Activated naive CD8-positive, alpha-beta T cell treated with anti-CD3 and anti-CD28 coated beads, Interleukin-2, amount 10 ng/mL, durations not matched to agents 7 days and 5 days (primary cell): Measurements from ENCODE around the gene MYL11. TPM values are rescaled to one million over a fixed set of nuclear protein-coding genes. Genes with fewer than 3 reads are reported as not detected.

ENCODE experiments used
- ATAC-seq: fragments of 150-1000 bp; cut with Tn5 transposase; one replicate; pipeline ENCODE4 v1.10.0; 2021; ENCODE audit warnings: low read depth, moderate library complexity
- POLR2A ChIA-PET: fragments of 350-600 bp; sonication (Branson Sonifier 250); formaldehyde crosslinking; loops from one replicate; lab custom pipeline; 2021; ENCODE audit warnings: antibody characterized with exemption; lab: Charles Lee
- DNase-seq: peaks from one replicate; pipeline ENCODE4 v3.0.0; 2021
- H3K27ac Mint-ChIP-seq: one replicate; pipeline ENCODE4 v1.8.0; 2022; ENCODE audit warnings: mild to moderate bottlenecking, mixed read lengths
- H3K27me3 Mint-ChIP-seq: one replicate; pipeline ENCODE4 v1.8.0; 2022; ENCODE audit warnings: mild to moderate bottlenecking, moderate library complexity, mixed read lengths
- H3K36me3 Mint-ChIP-seq: one replicate; pipeline ENCODE4 v1.8.0; 2021; ENCODE audit warnings: mild to moderate bottlenecking, mixed read lengths
- H3K4me1 Mint-ChIP-seq: one replicate; pipeline ENCODE4 v1.8.0; 2021; ENCODE audit warnings: mixed read lengths
- H3K4me3 Mint-ChIP-seq: one replicate; pipeline ENCODE4 v1.8.0; 2022; ENCODE audit warnings: mild to moderate bottlenecking, moderate library complexity, mixed read lengths
- H3K9me3 Mint-ChIP-seq: one replicate; pipeline ENCODE4 v1.8.0; 2021; ENCODE audit warnings: mixed read lengths
- total RNA-seq, 2 experiments: library from RNA; stranded (reverse); gene quantifications; one replicate each; pipeline ENCODE4 v1.2.3, GENCODE V29; 2021

The MYL11 gene
- total RNA-seq, 2 experiments from 2014 or later = 1.7 TPM; not detected in 1

DNA sequence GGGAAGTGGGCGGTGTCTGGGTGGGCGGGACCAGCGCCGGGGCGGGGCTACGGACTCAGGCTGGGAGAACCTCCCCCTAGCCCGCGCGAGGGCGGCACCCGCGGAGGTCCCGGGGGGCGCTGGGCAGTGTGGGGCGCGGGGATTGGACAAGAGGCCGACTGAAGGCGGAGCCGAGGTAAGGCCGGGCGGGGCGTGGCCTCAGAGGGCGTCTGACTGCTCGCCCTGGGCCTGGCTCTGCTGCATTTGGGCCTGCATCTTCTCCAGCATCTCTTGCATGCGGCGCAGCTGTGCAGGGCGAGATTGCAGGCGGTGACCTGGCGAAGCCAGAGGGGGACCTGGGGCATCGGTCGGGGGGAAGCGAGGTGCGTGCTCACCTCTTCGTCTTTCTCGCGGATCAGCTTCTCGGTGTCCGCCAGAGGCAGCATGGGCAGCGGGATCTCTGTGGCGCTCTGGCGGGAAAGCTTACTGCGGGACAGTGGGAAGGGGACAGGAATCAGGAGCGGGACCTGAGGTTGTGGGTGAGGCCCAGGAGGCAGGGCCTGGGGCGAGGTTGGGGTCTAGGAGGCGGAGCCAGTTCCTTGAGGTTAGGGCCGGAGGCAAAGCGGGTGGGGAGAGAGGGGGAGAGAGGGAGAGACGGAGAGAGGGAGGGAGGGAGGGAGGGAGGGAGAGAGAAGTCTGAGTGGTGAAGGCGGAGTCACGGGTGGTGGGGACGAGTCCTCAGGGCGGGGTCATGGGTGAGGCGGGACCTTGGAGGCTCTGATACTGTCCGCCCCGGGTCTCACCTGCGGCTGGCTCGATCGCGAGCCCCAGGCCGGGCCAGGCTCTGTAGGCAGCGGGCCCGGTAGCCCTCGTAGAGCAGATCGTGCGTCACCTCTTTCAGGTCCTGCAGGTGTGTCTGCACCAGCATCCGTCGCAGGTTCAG is 3.9 kb downstream of the MYL11 start:
- Mint-ChIP-seq H3K27ac (peak overlapping the region; percentile 98), H3K36me3 (peaks cover 22% of the 10 kb centered on the region), H3K27me3 (no peaks in the 10 kb centered on the region), H3K9me3 (no peaks in the 10 kb centered on the region), H3K4me3 (peak overlapping the region; percentile 93), H3K4me1 (peaks cover 33% of the 10 kb centered on the region)
- ATAC-seq (peak; percentile 80), DNase-seq (peak; percentile 99)
- POLR2A ChIA-PET = interaction anchor here (0.6 to 8.3 kb wide), 9 partner anchors 9 to 302 kb away, joined by 3 to 74 read pairs (median 5); partner anchors contain the start of genes PPP4C, ZNF48 and ZNF771

DNA sequence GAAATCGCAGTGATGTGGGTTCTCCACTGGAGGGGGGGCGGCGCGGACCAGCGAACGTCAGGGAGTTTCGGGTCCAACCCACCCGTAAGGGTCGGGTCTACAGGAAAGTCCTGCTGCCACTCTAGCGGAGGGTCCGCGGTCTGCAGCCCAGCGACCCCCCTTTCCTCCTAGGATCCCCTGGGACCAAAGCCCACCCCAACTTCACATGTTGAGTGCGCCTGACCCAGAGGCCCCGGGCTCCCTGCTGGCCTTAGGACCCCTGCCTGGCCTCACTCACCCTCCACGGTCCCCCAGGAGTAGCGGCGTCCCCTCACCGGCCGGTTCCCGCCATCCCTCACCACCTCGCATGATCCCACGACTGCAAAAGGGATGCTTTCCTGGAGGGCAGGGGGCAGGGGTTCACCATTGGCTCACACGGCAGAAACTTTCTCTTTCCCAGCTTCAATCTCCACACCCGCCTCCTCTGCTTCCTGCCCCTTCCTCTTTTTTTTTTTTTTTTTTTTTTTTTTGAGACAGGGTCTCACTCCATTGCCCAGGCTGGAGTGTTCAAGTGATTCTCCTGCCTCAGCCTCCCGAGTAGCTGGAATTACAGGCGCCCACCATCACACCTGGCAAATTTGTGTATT is 4.7 kb downstream of the MYL11 start:
- no peak for ATAC-seq
- H3K27ac Mint-ChIP-seq = peak overlapping the region; percentile 98
- DNase-seq = no peak
- no peaks in the 10 kb centered on the region for H3K9me3 Mint-ChIP-seq
- H3K27me3 Mint-ChIP-seq = no peaks in the 10 kb centered on the region
- POLR2A ChIA-PET = interaction anchor here (0.7 to 8.3 kb wide), 3 partner anchors 11 to 384 kb away, joined by 3 to 74 read pairs (median 6); partner anchors contain the start of genes HIRIP3 and ZNF48
- H3K4me1 Mint-ChIP-seq = peaks cover 37% of the 10 kb centered on the region
- peak overlapping the region; percentile 93 for H3K4me3 Mint-ChIP-seq
- H3K36me3 Mint-ChIP-seq = peaks cover 25% of the 10 kb centered on the region

DNA sequence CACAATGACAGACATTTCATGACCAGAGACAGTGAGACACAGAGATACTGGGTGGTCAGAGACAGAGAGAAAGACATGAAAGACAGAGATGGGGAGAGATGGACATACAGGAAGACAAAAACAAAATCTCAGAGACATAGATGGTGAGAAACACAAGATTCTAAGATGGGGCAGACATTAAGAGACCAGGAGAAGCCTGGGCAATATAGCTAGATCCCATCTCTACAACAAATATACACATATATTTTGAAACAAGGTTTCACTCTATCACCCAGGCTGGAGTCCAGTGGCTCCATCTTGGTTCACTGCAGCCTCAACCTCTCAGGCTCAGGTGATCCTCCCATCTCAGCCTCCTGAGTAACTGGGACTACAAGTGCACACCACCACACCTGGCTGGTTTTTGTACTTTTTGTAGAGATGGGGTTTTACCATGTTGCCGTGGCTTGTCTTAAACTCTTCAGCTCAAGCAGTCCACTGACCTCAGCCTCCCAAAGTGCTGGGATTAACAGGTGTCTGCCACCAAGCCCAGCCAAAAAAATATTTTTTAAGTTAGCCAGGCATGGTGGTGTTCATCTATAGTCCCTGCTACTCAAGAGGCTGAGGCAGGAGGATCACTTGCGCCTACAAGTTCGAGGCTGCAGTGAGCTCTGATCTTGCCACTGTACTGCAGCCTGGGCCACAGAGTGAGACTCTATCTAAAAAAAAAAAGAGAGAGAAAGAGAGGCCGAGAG is 5.6 kb downstream of the MYL11 start:
- POLR2A ChIA-PET = interaction anchor here (0.7 to 8.3 kb wide), 7 partner anchors 10 to 385 kb away, joined by 3 to 74 read pairs (median 3); partner anchors contain the start of genes HIRIP3, TBC1D10B, ZNF48 and ZNF771
- H3K4me3 Mint-ChIP-seq = peak overlapping the region; percentile 93
- peaks cover 37% of the 10 kb centered on the region for H3K4me1 Mint-ChIP-seq
- ATAC-seq = no peak
- no peak for DNase-seq
- H3K27me3 Mint-ChIP-seq = no peaks in the 10 kb centered on the region
- peak overlapping the region; percentile 98 for H3K27ac Mint-ChIP-seq
- no peaks in the 10 kb centered on the region for H3K9me3 Mint-ChIP-seq
- peaks cover 25% of the 10 kb centered on the region for H3K36me3 Mint-ChIP-seq

DNA sequence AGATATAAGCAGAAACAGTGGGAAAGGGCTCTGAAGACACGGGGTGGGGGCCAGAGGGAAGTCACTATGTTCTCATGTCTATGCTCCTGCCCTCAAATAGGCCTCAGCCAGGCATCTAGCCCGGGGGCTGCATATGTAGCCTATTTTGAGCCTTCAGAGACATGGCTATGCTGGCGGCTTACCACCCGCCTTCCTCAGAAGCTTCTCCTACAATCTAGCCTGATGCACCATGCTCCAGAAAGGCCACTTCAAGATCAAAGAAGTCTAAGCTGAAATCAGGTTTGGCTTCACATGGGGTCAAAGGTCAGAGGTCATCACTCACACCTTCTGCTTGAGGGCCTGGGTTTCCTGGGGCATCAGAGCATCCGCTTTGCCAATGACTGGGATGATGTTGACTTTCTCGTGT is 6.2 kb downstream of the MYL11 start:
- H3K27me3 Mint-ChIP-seq = no peaks in the 10 kb centered on the region
- peaks cover 37% of the 10 kb centered on the region for H3K4me1 Mint-ChIP-seq
- POLR2A ChIA-PET = interaction anchor here (0.8 to 8.3 kb wide), 6 partner anchors 10 to 92 kb away, joined by 3 to 74 read pairs (median 6); partner anchors contain the start of genes ITGAL, TBC1D10B, ZNF48 and ZNF771
- H3K27ac Mint-ChIP-seq = peak overlapping the region; percentile 98
- no peak for ATAC-seq
- peaks cover 25% of the 10 kb centered on the region for H3K36me3 Mint-ChIP-seq
- peaks cover 2% of the 10 kb centered on the region for H3K9me3 Mint-ChIP-seq
- peak overlapping the region; percentile 93 for H3K4me3 Mint-ChIP-seq
- DNase-seq = peak; percentile 37

DNA sequence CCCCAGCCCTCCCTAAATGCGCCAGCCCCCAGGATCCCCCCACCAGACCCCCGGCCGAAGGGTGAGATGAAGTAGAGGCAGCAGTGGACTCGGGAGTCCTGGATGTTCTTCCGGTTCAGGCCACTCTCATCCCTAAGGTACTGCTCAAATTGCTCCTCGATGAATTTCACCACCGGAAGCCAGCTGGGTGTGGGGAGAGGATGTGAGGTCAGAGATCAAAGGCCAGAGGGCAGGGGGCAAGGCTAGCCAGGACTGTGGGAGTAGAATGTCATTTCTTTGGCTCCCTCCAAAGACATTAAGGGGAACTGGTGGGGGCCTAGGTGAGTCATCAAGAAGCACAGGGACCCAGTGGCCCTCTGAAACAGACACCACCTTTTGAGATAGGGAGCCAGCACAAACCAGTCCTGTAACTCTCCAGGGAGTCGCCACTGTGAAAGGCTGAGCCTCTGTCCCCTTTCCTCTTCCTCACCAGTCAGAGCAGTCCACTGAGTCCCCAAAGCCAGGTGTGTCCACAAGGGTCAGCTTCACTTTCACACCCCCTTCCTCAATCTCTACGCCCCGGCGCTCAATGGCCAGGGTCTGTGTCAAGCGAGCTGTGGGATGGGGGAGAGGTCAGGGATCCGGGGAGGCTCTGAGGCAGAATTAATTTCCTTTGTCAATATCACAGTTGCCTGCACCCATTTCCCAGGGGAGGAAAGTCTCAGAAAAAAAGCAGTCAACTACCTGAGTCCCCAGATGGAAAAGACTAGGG is 6.9 kb downstream of the MYL11 start:
- H3K27me3 Mint-ChIP-seq = no peaks in the 10 kb centered on the region
- peak; percentile 56 for DNase-seq
- H3K4me1 Mint-ChIP-seq = peaks cover 37% of the 10 kb centered on the region
- H3K36me3 Mint-ChIP-seq = peaks cover 25% of the 10 kb centered on the region
- H3K9me3 Mint-ChIP-seq = peaks cover 2% of the 10 kb centered on the region
- POLR2A ChIA-PET = interaction anchor here (1.2 to 8.3 kb wide), 10 partner anchors 11 to 279 kb away, joined by 3 to 74 read pairs (median 12); partner anchors contain the start of genes ITGAL, TBC1D10B, ZNF48 and ZNF771
- ATAC-seq = no peak
- H3K4me3 Mint-ChIP-seq = peak overlapping the region; percentile 93
- H3K27ac Mint-ChIP-seq = peak overlapping the region; percentile 98

DNA sequence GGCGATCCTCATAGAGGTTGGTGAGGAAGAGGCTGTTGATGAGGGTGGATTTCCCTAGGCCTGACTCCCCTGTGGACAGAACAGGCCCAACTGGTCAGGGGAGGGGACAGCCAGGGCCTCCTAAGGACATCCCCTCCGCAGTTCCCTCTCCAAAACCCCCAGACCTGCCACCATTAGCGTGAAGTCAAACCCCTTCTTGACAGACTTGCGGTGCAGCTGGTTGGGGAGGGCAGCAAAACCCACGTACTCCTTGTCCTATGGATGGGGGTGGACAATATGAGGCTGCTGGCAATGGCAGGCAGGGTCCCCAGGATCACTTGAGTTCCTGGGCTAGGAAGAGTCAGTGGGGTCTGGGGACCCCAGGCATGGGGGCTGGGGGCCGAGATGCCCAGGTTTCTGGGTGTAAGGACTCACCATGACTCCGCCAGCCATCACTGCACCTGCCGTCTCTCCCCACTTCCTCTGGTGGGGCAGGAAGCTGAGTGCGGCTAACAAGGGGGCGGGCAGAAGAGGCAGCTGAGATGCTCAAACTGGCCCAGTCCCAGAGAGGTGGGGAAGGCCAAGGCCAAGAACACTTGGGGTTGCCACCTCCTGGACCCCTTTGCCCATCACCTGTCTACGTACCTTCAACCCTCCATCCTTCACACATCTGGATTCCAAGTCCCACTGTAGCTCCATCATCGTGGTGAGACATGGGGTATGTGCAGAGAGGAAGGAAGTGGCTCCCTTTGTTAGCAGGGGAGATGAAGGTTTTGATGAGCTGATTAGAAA is 7.7 kb downstream of the MYL11 start, which contains the start of gene SEPTIN1:
Gene SEPTIN1, minus strand, starts transcription at position 451 of the 771 bp plus-strand sequence. Its CDS starts 19 bp downstream, at position 432.
- Mint-ChIP-seq H3K27ac (peak within 1 kb of the TSS; percentile 98), H3K36me3 (peaks cover 25% of the 10 kb centered on the region), H3K27me3 (no peaks in the 10 kb centered on the region)

DNA sequence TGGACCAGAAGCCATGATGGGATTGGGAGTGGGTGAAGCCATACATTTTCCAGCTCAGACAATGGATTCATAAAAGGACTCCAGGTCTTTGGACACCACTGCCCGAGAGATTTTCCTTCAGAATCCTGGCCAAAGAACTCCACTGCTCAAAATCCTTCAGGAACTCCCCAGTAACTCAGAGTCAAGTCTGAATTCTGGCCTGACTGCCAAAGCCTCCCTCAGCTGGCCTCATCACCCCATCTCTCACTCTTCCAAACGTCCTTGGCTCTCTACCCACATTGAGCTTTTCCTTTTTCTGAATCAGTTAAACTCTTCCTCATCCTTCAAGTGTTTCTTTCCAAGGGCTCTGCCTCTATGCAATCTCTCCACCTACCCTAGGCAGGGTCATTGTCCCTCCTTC is 8.9 kb downstream of the MYL11 start:
- POLR2A ChIA-PET = interaction anchor here (1.0 to 8.3 kb wide), 12 partner anchors 10 to 294 kb away, joined by 3 to 74 read pairs (median 8); partner anchors contain the start of genes CORO1A, TBC1D10B, TBX6 and ZNF48
- Mint-ChIP-seq H3K27ac (peak overlapping the region; percentile 98), H3K4me3 (peak overlapping the region; percentile 93), H3K4me1 (peaks cover 31% of the 10 kb centered on the region), H3K27me3 (no peaks in the 10 kb centered on the region), H3K36me3 (peaks cover 22% of the 10 kb centered on the region), H3K9me3 (peaks cover 2% of the 10 kb centered on the region)
- ATAC-seq = no peak
- DNase-seq = no peak

More for the DNA sequence above, 7.7 kb downstream of the MYL11 start, which contains the start of gene SEPTIN1:
- H3K9me3 Mint-ChIP-seq = peaks cover 2% of the 10 kb centered on the region
- ATAC-seq (peak; percentile 46), DNase-seq (peak; percentile 84)
- H3K4me1 Mint-ChIP-seq = peaks cover 35% of the 10 kb centered on the region
- peak within 1 kb of the TSS; percentile 93 for H3K4me3 Mint-ChIP-seq
- POLR2A ChIA-PET = interaction anchor here (0.6 to 8.3 kb wide), 28 partner anchors 8 to 1435 kb away, joined by 3 to 74 read pairs (median 4); partner anchors contain the start of genes CD2BP2, CORO1A, ITGAL and TBC1D10B

DNA sequence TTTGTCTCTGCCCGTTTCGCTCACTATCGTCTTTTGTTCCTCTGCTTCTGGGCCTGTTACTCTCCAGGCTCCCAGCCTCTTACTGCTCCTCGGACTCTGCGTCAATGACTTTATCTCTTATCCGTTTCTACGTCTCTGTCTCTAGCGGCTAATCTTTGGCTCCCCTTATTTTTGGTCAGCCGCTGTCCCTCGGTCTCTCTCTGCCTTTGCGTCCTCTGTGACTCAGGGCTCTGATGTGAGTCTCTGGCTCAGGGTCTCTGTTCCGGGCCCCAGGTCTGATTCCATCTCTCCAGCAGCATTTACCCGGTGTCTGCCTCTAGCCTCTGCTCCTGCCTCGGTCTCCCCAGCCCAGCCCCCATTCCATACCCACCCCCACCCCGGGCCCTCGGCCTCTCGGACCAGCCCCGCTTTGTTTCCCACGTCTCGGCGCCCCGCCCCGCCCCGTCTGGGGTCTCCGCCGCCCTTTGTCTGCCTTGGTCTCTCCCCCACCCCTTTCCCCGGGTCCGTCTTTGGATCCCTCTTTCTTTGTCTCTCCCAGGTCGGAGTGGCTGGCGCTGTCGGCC is 20.1 kb downstream of the MYL11 start:
- Mint-ChIP-seq H3K36me3 (peaks cover 10% of the 10 kb centered on the region), H3K27me3 (no peaks in the 10 kb centered on the region), H3K27ac (peak overlapping the region; percentile 82), H3K4me1 (peaks cover 30% of the 10 kb centered on the region), H3K4me3 (peak overlapping the region; percentile 94), H3K9me3 (no peaks in the 10 kb centered on the region)
- ATAC-seq = no peak
- POLR2A ChIA-PET = interaction anchor here (0.8 to 4.2 kb wide), 8 partner anchors 12 to 64 kb away, joined by 3 to 74 read pairs (median 4); partner anchors contain the start of genes CD2BP2, SEPTIN1, TBC1D10B and ZNF771
- no peak for DNase-seq

DNA sequence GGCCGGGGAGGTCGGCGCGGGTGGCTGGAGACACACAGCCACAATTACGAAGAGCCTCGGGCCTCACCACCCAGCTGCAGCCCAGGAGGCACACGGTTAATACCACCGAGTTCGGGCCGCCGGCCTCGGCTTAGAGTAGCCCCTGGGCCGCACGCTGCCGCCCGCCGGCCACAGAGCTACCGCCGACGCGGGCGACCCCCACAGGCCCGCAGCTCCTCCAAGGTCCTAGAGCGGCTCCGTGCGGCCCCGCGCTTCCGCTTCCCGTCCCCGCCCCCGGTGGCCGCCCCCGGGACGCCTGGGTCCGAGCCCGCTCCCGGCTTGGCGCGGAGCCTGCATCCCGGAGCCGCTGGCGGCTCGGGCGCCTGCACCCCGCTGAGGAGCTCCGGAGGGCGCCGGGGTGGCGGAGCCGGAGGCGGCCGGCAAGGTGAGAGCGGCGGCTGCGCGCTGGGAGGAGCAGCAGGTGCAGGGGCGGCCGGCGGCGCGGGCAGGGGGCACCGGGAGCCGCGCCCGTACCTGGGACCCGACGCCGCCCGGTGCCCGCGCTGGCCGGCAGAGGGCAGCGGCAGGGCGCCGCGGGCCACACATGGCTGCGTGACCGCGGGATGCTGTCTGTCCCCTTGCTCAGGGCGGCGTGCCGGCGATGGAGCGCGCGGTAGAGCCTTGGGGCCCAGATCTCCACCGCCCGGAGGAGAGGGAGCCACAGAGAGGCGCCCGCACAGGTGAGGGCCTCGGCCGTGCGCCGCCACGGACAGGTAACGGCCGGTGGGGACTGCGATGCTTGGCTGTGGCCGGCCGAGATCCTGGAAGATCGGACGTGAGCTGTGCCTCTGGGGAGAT is 20.8 kb downstream of the MYL11 start, which contains the start of gene ZNF48:
Gene ZNF48, plus strand, starts transcription at position 266 of the 837 bp plus-strand sequence. Its CDS starts 375 bp downstream, at position 641.
- H3K27ac Mint-ChIP-seq = peak within 1 kb of the TSS; percentile 82
- peak within 1 kb of the TSS; percentile 94 for H3K4me3 Mint-ChIP-seq
- POLR2A ChIA-PET = interaction anchor here (0.5 to 4.2 kb wide), 14 partner anchors 12 to 330 kb away, joined by 3 to 74 read pairs (median 4); partner anchors contain the start of genes ALDOA, CD2BP2, CORO1A and DCTPP1
- peaks cover 10% of the 10 kb centered on the region for H3K36me3 Mint-ChIP-seq
- ATAC-seq (peak; percentile 75), DNase-seq (peak; percentile 79)
- no peaks in the 10 kb centered on the region for H3K27me3 Mint-ChIP-seq
- peaks cover 34% of the 10 kb centered on the region for H3K4me1 Mint-ChIP-seq
- H3K9me3 Mint-ChIP-seq = no peaks in the 10 kb centered on the region
